GM23248 (cell line): ENCODE data around the gene RBFOX1. TPM values are rescaled to one million over a fixed set of nuclear protein-coding genes. Genes with fewer than 3 reads are reported as not detected.

Source experiments
- DNase-seq: peaks from one replicate; pipeline ENCODE4 v3.0.0-alpha.2; 2015
- H2AFZ ChIP-seq: fragments of 200-600 bp; sonication (generic); 2 replicates; pipeline ENCODE4 v1.6.1; 2016; ENCODE audit warnings: antibody characterized with exemption
- H3F3A ChIP-seq: fragments of 200-600 bp; sonication (generic); 2 replicates; pipeline ENCODE4 v1.6.1; 2016; ENCODE audit warnings: mild to moderate bottlenecking, antibody characterized with exemption, mixed run types; ENCODE audit not compliant: insufficient read depth
- H3K27ac ChIP-seq: fragments of 200-600 bp; sonication (generic); 2 replicates; pipeline ENCODE4 v1.5.1; 2016; ENCODE audit warnings: mild to moderate bottlenecking
- H3K27me3 ChIP-seq: fragments of 200-600 bp; sonication (generic); replicated peaks from 2 replicates; pipeline ENCODE4 v1.6.1; 2016; ENCODE audit warnings: mild to moderate bottlenecking; ENCODE audit not compliant: insufficient read depth
- H3K36me3 ChIP-seq: fragments of 200-600 bp; sonication (generic); 2 replicates; pipeline ENCODE4 v1.6.1; 2016; ENCODE audit warnings: low read depth, mild to moderate bottlenecking
- H3K4me1 ChIP-seq: fragments of 200-600 bp; sonication (generic); 2 replicates; pipeline ENCODE4 v1.6.1; 2016; ENCODE audit warnings: mild to moderate bottlenecking; ENCODE audit not compliant: insufficient read depth
- H3K4me2 ChIP-seq: fragments of 200-600 bp; sonication (generic); one replicate; pipeline ENCODE4 v1.6.1; 2016; ENCODE audit warnings: mild to moderate bottlenecking; ENCODE audit not compliant: unreplicated experiment
- H3K4me3 ChIP-seq: fragments of 200-600 bp; sonication (generic); 2 replicates; pipeline ENCODE4 v1.5.1; 2016; ENCODE audit warnings: mild to moderate bottlenecking
- H3K79me2 ChIP-seq: fragments of 200-600 bp; sonication (generic); 2 replicates; pipeline ENCODE4 v1.6.1; 2016; ENCODE audit warnings: mild to moderate bottlenecking; ENCODE audit not compliant: insufficient read depth
- H3K9ac ChIP-seq: fragments of 200-600 bp; sonication (generic); 2 replicates; pipeline ENCODE4 v1.6.1; 2016; ENCODE audit warnings: mild to moderate bottlenecking
- H3K9me2 ChIP-seq: fragments of 200-600 bp; sonication (generic); 2 replicates; pipeline ENCODE4 v1.6.1; 2016; ENCODE audit warnings: mixed run types, mild to moderate bottlenecking, moderate library complexity; ENCODE audit not compliant: insufficient read depth
- H3K9me3 ChIP-seq: fragments of 200-600 bp; sonication (generic); one replicate; pipeline ENCODE4 v1.6.1; 2017; ENCODE audit warnings: low read depth
- H4K20me1 ChIP-seq: fragments of 200-600 bp; sonication (generic); 2 replicates; pipeline ENCODE4 v1.6.0; 2016; ENCODE audit not compliant: insufficient read depth
- EZH2 ChIP-seq: fragments of 200-600 bp; sonication (generic); IDR thresholded peaks from 2 replicates; pipeline ENCODE4 v1.6.1; 2018; ENCODE audit warnings: antibody characterized with exemption, mild to moderate bottlenecking; ENCODE audit not compliant: insufficient read depth, poor library complexity, severe bottlenecking
- EZH2phosphoT487 ChIP-seq: fragments of 200-600 bp; sonication (generic); IDR thresholded peaks from 2 replicates; pipeline ENCODE4 v1.6.1; 2018; ENCODE audit warnings: antibody characterized with exemption, moderate library complexity, mild to moderate bottlenecking, low read depth; ENCODE audit not compliant: insufficient read depth
- WGBS, 2 experiments: methylation state at CpG; one replicate each; pipeline ENCODE4 v1.1.6; 2015 to 2017; ENCODE audit warnings: low lambda C conversion rate in 2 of 2, low coverage in 1 of 2; ENCODE audit errors: missing lambda C conversion rate in 2 of 2; 5-methylcytosine and 5-hydroxymethylcytosine counted together
- in situ Hi-C: fragments of 300-500 bp; cut with MboI; formaldehyde crosslinking; loops from 2 replicates; pipeline ENCODE4 v1.15.0; 2020
- polyA plus RNA-seq: library from polyadenylated mRNA; unstranded; fragments of >200 nt; fragmentation: Nextera tagmentation; extraction: Ambion mirVana; gene quantifications from 2 replicates; pipeline ENCODE4 v1.2.1, GENCODE V29; 2016
- total RNA-seq: library from RNA; depleted of rRNA; stranded (reverse); fragments of >200 nt; shearing (Covaris generic); gene quantifications from 2 replicates; pipeline ENCODE4 v1.2.3, GENCODE V29; 2014

The RBFOX1 gene
- total and polyA plus RNA-seq, 2 experiments from 2014 or later = not detected

DNA sequence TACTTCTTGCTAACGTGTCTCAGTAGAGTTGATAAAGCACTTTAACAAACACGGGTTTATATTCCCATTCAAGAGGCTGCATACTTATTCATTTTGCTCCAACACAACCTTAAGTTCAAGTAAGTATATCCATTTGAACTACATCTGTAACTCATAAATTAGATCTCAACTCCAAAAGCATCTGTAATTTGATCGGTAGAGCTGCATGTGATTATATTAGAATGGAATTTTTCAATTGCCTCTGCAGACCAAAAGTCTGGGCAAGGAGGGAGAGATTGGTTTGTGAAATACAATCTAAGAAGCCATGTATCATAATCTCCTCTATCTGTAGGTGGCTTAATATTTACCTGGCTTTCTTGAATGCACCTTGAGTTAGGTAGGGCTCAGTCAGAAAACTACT lies 371.0 kb downstream of the RBFOX1 start:
- 1 to 4% methylated on average over 3 of the region's 3 CpGs for WGBS, 2 experiments
- Histone ChIP-seq H3K4me1 (no peaks in the 10 kb centered on the region), H3K9me3 (no peaks in the 10 kb centered on the region), H3K4me3 (no peak overlapping the region), H3F3A (no peaks in the 10 kb centered on the region), H3K79me2 (no peaks in the 10 kb centered on the region), H3K36me3 (no peaks in the 10 kb centered on the region), H3K9me2 (no peaks in the 10 kb centered on the region), H4K20me1 (no peaks in the 10 kb centered on the region), H2AFZ (no peak overlapping the region), H3K27ac (no peak overlapping the region), H3K9ac (no peak overlapping the region), H3K4me2 (no peak overlapping the region), H3K27me3 (no peaks in the 10 kb centered on the region)
- TF ChIP-seq EZH2phosphoT487 (no peak), EZH2 (no peak)
- in situ Hi-C loops = no loop called here
- no peak for DNase-seq

DNA sequence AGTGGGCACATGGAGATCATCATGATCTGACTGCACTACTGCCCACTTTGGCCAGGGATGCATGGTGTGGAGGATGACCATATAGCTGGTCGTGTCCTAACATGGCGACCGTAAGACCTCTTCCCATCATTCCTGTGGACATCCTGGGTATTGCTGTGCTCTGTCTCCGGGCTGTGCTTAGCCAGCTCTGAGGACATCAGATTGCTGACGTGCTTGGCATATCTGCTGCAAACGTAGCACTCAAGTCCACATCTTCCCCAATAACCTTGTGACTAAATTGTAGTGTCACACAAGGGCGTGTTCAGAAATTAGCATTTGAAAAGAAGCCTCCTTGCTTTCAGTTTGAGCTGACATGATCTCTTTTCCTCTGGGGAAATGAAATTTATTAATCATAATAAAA lies 373.2 kb downstream of the RBFOX1 start:
- H3K27me3 ChIP-seq = no peaks in the 10 kb centered on the region
- no peaks in the 10 kb centered on the region for H3K9me3 ChIP-seq
- in situ Hi-C loops = no loop called here
- no peaks in the 10 kb centered on the region for H4K20me1 ChIP-seq
- no peak overlapping the region for H3K9ac ChIP-seq
- no peak overlapping the region for H2AFZ ChIP-seq
- no peak overlapping the region for H3K27ac ChIP-seq
- no peaks in the 10 kb centered on the region for H3F3A ChIP-seq
- no peak overlapping the region for H3K4me3 ChIP-seq
- no peaks in the 10 kb centered on the region for H3K4me1 ChIP-seq
- no peak for DNase-seq
- no peaks in the 10 kb centered on the region for H3K9me2 ChIP-seq
- 26 to 29% methylated on average over 7 of the region's 7 CpGs for WGBS, 2 experiments
- no peaks in the 10 kb centered on the region for H3K36me3 ChIP-seq
- no peak overlapping the region for H3K4me2 ChIP-seq
- TF ChIP-seq EZH2 (no peak), EZH2phosphoT487 (no peak)
- no peaks in the 10 kb centered on the region for H3K79me2 ChIP-seq

DNA sequence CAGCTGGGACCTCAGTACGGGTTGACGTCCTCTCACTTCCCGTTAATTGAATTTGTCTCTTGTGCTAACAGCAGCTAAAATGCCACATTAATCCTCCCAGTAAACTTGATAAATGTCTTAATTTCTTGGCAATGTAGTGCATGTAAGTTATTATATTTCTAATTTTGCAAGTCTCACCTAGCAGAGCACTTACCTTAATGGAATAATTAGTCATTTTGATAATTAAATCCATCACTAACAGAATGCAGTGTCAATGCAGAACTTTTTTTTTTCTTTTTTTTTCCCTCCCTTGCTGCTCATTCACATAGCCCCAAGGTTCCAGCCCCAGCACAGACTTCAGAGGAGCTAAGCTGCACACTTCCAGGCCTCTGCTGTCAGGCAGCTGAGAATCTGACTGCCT lies 376.5 kb downstream of the RBFOX1 start:
- in situ Hi-C loops = no loop called here

GRCh38 chr16:7713244-7713643 lies 380.6 kb downstream of the RBFOX1 start:
- WGBS, 2 experiments = 0 to 2% methylated on average over 2 of the region's 2 CpGs
- no peaks in the 10 kb centered on the region for H3K4me1 ChIP-seq
- H4K20me1 ChIP-seq = no peaks in the 10 kb centered on the region
- H3K27me3 ChIP-seq = no peaks in the 10 kb centered on the region
- H3K9ac ChIP-seq = no peak overlapping the region
- H3K9me3 ChIP-seq = no peaks in the 10 kb centered on the region
- H3K36me3 ChIP-seq = no peaks in the 10 kb centered on the region
- no peak overlapping the region for H3K4me2 ChIP-seq
- in situ Hi-C loops = no loop called here
- no peak for DNase-seq
- no peaks in the 10 kb centered on the region for H3K9me2 ChIP-seq
- H3F3A ChIP-seq = no peaks in the 10 kb centered on the region
- no peak for TF ChIP-seq EZH2
- TF ChIP-seq EZH2phosphoT487 = no peak
- H3K27ac ChIP-seq = no peak overlapping the region
- H3K4me3 ChIP-seq = no peak overlapping the region
- H3K79me2 ChIP-seq = no peaks in the 10 kb centered on the region
- no peak overlapping the region for H2AFZ ChIP-seq

More for the DNA sequence above, 376.5 kb downstream of the RBFOX1 start:
- Histone ChIP-seq H3K4me3 (no peak overlapping the region), H3K27me3 (no peaks in the 10 kb centered on the region), H3F3A (no peaks in the 10 kb centered on the region), H3K4me2 (no peak overlapping the region), H2AFZ (no peak overlapping the region), H3K27ac (no peak overlapping the region), H3K9me3 (no peaks in the 10 kb centered on the region), H3K4me1 (no peaks in the 10 kb centered on the region), H3K9ac (no peak overlapping the region), H3K36me3 (no peaks in the 10 kb centered on the region), H3K79me2 (no peaks in the 10 kb centered on the region), H4K20me1 (no peaks in the 10 kb centered on the region), H3K9me2 (no peaks in the 10 kb centered on the region)
- no peak for TF ChIP-seq EZH2phosphoT487
- WGBS, 2 experiments = 78 to 86% methylated on average over 3 of the region's 3 CpGs
- DNase-seq = no peak

DNA sequence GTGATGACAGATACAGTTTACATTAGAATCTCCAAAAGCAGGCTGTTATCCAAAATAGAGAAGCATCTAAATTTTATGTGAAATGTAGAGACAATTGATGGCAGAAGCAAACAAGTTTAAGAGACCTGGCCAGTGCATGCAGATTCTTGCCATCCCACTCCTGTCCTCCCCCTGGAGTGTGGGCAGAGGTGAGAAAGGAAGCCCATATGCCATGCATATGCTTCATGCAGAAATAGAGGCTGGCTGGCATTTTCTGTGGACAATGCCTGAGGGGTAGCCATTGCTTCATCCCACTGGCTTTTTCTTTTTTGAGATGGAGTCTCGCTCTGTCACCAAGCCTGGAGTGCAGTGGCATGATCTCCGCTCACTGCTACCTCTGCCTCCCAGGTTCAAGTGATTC lies 382.1 kb downstream of the RBFOX1 start:
- WGBS, 2 experiments = 14 to 38% methylated on average over 2 of the region's 2 CpGs
- H3K27me3 ChIP-seq = no peaks in the 10 kb centered on the region
- H3K79me2 ChIP-seq = no peaks in the 10 kb centered on the region
- no peaks in the 10 kb centered on the region for H4K20me1 ChIP-seq
- H3K4me2 ChIP-seq = no peak overlapping the region
- no peak overlapping the region for H3K9ac ChIP-seq
- in situ Hi-C loops = no loop called here
- no peaks in the 10 kb centered on the region for H3K4me1 ChIP-seq
- no peak for TF ChIP-seq EZH2
- TF ChIP-seq EZH2phosphoT487 = no peak
- no peaks in the 10 kb centered on the region for H3K36me3 ChIP-seq
- no peaks in the 10 kb centered on the region for H3K9me2 ChIP-seq
- no peaks in the 10 kb centered on the region for H3K9me3 ChIP-seq
- DNase-seq = no peak
- no peaks in the 10 kb centered on the region for H3F3A ChIP-seq
- H2AFZ ChIP-seq = no peak overlapping the region
- no peak overlapping the region for H3K4me3 ChIP-seq
- no peak overlapping the region for H3K27ac ChIP-seq
